Posterior vena cava (tissue), 2 donors: ENCODE data around the gene FBXO28. TPM values are rescaled to one million over a fixed set of nuclear protein-coding genes. Genes with fewer than 3 reads are reported as not detected.

Experiments
- DNase-seq: peaks from one replicate; pipeline ENCODE4 v3.0.0-alpha.2; 2020; ENCODE audit warnings: low spot score
- intact Hi-C, 2 donors: fragments of 100-400 bp; cut with DNase I; formaldehyde crosslinking; loops; one replicate each; pipeline versions ENCODE4 v1.14.1 to v1.14.2; 2022 to 2023
- total RNA-seq, 2 donors: library from RNA; stranded (reverse); fragmentation: NEBNext Ultra II Directional; extraction: Animal tissue kit (Norgen Biotek cat#: 25700); gene quantifications; one replicate each; pipeline ENCODE4 v1.2.1, GENCODE V29; 2021
- donor health status: DM: yes; HTN: yes; CAD: no.
- donor health status: DM: yes; HTN: yes; CAD: no.

Gene FBXO28
- total RNA-seq, 2 donors from 2014 or later: 26.5 to 28.1 TPM

DNA sequence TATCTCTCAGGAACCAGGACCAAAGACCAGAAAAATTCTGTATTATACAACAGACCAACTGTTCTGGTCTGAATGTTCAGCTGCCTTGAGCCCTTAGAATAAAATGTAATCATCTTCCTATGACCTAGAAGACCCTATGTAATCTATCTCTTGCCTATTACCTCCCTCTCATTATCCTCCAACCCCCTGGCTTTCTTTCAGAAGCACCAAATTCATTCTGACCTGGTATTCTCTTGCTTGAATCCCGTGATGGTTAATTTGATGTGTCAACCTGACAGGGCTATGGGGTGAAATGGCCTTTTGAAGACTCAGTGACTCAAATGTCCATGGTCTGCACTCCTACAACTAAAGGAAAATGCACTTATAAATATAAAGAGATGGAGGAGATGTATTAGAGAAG is 21.8 kb upstream of the FBXO28 start:
- intact Hi-C loops: no loop called here
- no peak for DNase-seq

DNA sequence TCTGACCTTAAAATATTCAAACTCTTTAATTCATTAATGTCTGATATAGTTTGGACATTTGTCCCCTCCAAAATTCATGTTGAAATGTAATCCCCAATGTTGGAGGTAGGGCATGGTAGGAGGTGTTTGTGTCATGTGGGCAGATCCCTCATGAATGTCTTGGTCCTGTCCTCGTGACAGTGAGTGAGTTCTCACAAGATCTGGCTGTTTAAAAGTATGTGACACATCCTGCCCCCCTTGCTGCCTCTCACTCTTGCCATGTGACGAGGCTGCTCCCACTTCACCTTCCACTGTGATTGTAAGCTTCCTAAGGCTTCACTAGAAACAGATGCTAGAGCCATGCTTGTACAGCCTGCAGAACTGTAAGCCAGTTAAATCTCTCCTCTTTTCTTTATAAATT is 21.3 kb upstream of the FBXO28 start:
- intact Hi-C loops: no loop called here

DNA sequence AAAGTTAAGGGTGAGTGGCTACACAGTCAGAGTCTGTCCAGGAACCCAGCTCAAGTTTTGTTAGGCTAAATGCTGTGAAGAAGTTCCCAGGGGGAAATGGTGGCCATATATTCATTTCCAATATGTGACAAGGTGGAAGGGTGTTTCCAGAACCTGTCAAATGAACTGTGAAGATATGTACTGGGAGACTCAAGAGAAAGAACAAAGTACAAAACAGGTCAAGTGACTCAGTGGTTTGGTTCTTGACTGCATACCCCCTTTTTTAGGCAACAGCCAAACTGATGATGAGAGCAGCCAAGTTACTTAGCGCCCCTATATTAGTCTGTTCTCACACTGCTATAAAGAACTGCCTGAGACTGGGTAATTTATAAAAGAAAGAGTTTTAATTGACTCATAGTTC is 18.6 kb upstream of the FBXO28 start:
- no peak for DNase-seq
- intact Hi-C loops: loop anchor here in 1 of 2 donors (2.0 kb wide), 1 partner anchor 41 kb away; no protein-coding TSS in a partner anchor

More for the DNA sequence above, 21.3 kb upstream of the FBXO28 start:
- no peak for DNase-seq

DNA sequence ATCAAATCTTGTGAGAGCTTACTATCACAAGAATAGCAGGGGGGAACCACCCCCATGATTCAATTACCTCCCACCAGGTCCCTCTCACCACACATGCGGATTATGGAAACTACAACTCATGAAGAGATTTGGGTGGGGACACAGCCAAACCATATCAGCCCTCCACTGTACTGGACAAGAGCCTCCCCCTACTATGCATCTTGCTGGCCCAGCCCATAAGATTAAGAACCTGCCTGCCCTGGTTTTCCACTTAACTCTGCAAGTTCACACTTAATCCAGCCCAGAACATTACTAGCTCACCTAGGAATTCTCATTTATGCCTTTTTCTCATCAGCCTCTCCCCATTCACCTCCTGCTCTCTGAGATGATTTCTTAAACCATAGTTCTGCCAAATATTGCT is 18.0 kb upstream of the FBXO28 start:
- intact Hi-C loops: loop anchor here in 1 of 2 donors (2.0 kb wide), 1 partner anchor 41 kb away; no protein-coding TSS in a partner anchor

DNA sequence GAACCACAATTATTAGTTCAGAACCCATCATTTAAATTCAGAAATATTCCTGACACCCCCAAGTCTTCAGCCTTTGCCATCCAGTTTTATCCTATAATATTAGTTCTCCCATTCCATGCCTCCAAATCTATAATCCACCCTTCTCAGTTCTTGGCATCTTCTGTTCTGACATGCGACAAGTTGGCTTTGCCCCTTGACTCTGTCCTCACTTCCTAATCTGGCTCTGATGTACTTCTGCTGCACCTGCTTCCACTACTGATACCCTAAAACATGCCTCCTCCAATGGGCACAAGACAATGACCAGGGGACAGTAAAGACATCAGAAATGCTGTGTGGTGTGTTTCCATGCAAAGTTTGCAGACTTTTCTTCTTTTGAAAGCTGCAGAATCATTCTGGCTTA is 17.1 kb upstream of the FBXO28 start:
- DNase-seq: no peak
- intact Hi-C loops: no loop called here

More for the DNA sequence above, 18.0 kb upstream of the FBXO28 start:
- no peak for DNase-seq

DNA sequence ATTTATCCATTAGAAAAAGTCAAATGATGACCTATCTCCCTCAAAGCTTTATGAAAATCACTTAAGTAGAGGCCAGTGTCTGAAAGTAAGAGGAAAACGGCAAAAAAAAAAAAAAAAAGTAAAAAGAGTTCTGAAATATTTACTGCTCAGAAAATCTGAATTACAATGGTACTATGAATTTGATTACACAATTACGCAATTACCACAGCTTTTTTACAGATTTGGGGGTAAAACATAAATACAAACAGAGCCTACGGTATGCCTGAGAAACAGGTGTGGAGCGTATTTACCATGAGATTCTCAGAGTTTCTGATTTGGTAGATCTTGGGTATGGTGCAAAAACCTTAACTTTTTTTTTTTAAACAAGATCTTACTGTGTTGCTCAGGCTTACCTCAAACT is 15.9 kb upstream of the FBXO28 start:
- intact Hi-C loops: no loop called here

DNA sequence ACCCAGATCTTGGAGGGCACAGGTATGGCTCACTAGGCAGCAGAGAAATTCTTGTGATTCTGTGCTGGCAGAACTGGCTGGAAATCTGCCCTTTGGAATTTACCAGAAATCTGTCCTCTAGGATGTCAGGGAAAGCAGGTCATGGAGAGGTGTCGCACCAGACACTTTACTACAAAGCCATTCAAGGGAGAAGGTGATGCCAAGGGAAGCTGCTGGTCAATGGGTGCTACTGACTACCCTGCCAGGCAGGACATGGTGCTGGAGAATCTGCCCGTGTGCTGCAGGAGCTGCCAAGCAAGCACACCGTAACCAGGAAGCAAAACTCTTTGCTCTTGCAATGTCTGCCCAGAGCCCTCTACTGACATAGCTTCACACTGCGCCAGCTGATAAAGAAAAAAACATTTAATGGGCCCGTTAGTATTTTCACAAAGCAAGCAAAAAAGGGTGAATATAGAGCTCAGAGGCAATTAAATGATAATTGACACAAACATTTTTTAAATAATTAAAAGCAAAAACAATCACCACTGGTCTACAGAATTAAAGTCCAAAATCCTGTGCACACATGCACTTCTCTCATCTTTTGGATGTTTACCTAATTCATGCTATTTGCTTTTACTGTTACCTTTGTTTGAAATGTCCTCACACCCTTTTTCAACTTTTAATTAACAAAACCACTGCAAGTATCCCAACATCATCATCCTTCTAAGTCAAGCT is 7.2 kb upstream of the FBXO28 start:
- no peak for DNase-seq
- intact Hi-C loops: no loop called here

More for the DNA sequence above, 15.9 kb upstream of the FBXO28 start:
- no peak for DNase-seq

DNA sequence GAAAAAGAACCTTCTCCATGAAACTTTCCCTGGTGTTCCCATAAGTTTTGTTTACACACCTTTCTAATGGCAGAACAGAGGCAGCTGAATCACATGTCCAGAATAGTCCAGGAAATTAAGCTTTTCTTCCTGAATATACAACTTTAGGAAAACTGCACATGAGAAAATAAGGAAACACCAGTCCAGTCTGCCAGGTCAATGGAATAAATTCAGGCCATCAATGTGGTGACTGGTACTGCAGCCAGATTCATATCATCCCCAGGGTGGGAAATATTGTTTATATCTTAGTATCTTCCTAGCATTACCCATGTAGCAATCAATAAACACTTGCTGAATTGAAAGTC is 6.7 kb upstream of the FBXO28 start:
- DNase-seq: no peak
- intact Hi-C loops: no loop called here

DNA sequence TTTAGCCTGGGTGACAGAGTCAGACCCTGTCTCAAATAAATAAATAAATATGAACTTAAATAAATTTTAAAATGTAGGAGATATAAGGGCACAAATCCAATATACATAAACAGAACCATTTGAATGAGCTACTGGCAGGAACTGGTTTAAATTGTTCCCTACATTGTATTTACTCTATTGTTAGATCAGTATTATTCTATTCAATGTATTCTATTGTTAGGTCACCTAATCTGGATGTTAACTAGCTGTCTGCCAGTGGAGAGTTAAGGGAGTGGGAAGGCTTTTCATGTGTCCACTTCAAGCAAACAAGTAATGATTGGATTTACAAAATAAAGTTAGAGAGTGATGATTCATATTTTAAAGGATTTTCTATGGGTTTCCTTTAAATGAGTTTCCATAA is 4.9 kb upstream of the FBXO28 start:
- intact Hi-C loops: no loop called here
- DNase-seq: no peak

DNA sequence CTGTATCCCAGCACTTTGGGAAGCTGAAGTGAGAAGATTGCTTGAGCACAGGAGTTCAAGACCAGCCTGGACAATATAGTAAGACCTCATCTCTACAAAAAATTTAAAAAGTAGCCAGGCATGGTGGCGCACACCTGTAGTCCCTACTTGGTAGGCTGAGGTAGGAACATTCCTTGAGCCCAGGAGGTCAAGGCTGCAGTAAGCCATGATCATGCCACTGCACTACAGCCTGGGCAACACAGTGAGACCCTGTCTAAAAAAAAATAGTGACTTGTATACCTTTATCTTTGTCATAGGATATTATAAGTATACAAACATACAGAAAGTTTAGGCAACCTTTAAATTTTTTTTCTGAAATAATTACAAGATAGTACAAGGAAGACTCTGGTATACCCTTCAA is 3.9 kb upstream of the FBXO28 start:
- intact Hi-C loops: no loop called here
- DNase-seq: no peak

DNA sequence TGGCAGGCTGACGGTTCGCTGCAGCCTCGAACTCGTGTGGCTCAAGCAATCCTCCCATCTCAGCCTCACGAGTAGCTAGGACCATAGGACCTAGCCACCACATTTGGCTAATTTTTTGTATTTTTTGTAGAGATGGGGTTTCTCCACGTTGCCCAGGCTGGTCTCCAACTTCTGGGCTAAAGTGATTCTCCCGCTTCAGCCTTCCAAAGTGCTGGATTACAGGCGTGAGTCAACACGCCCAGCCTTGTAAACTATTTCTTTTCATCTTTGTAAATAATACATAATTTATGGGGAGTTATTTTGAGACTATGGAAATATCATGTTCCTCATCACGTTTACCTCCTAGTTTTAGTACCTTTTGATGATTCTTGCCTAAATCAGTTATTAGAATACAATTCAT is 906 bp upstream of the FBXO28 start:
- DNase-seq: no peak

DNA sequence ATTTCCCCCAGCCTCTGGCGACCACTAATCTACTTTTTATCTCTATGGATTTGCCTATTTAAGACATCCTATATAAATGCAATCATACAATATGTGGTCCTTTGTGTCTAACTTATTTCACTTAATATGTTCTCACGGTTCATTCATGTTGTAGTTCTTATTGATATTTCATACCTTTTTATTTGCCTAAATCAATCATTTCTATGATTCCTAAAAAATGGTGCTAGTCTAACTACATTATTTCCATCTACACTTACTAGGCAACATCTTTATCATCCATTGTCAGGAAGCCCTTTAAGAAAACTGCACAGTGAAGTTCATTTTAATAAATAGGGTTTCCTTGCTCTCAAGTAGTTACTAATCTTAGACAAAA is 380 bp upstream of the FBXO28 start:
- DNase-seq: no peak
- intact Hi-C loops: no loop called here

More for the DNA sequence above, 906 bp upstream of the FBXO28 start:
- intact Hi-C loops: no loop called here

DNA sequence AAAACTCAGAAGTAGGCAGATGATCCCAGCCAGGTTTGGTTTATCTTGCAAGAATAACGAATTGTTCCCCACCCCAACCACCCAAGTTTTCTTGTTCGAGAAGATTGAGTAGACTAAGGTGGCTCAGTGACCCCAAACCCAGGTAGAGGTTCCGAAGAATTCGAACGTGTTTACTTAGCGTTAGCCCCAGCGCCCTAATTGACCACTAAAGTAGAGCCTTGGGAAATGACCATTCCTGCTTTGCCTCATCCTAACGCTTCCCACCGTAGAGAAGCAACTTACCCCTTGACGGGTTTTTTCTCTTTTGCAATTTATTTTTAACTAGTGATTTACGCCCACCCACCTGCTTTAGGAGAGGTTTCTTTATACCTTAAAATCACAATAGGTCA is 870 bp downstream of the FBXO28 start:
- intact Hi-C loops: loop anchor here in 1 of 2 donors (5.0 kb wide), 1 partner anchor 218 kb away; the partner anchor contains the start of gene NVL
- DNase-seq: no peak

DNA sequence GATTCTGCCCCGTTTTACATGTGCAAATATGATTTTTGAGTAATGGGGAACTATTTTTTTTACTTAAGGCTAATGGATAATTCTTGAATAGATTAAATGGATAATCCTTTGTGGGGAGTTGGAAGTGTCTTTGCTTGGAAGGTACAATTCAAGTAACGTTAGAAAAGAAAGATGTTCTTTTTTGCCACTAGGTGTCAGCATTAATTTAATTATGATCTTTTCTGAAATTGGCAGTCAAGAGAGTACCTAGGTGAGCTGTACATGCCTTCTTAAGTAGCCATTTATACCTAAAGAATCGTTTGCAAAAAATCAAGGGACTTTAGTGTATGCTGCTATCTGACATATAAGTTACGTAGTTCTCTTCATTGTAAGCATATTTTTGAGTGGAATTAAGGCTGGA is 2.2 kb downstream of the FBXO28 start:
- no peak for DNase-seq
- intact Hi-C loops: loop anchor here in 1 of 2 donors (5.0 kb wide), 1 partner anchor 216 kb away; the partner anchor contains the start of gene NVL

DNA sequence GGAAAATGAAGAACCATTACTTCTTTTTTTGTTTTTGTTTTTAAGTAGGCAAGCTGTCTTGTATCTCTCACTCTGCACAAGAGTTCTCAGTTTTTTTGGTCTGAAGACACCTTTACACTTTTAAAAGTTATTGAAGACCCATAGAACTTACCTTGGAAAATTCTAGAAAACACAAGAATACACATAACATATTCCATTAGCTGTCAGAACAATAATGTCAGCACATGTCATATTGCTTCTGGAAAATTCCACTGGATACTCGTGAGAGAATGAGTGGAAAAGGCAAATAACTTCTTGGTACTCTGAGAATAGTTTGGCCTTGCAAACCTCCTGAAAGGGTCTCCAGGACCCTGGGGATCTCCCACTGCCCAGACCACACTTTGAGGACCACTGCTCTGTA is 4.8 kb downstream of the FBXO28 start:
- DNase-seq: no peak
- intact Hi-C loops: loop anchor here in 1 of 2 donors (5.0 kb wide), 1 partner anchor 214 kb away; the partner anchor contains the start of gene NVL

DNA sequence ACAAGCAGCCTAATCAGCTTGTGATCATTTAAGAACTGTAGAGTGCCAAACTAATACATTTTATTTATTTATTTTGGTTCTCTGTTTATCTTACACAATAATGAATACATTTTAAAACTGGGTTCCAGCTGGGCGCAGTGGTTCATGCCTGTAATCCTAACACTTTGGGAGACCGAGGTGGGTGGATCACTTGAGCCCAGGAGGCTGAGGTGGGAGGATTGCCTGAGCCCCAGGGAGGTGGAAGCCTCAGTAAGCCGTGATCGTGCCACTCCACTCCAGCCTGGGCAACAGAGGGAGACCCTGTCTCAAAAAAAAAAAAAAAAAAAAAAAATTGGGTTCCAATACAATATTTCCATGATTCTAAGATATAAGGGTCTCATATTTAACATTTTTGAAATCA is 9.2 kb downstream of the FBXO28 start:
- intact Hi-C loops: no loop called here
- no peak for DNase-seq

DNA sequence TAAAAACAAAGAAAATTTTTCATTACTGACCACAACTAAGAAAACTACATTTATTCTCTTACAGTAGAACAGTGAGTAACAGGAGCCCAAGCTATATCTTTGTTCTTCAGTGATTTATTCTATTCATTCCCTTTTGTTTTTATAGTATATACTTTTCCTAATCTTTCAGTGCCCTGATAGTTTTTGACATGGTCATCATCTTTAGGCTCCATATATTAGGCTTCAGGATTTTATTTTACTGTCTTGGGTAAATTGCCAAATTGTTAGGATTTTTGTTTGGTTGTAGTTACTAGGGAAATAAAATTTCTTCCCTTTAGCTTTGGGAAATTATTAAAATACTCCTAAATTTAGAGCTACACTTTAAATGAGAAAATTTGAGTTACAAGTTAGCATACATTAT is 10.3 kb downstream of the FBXO28 start:
- intact Hi-C loops: no loop called here
- no peak for DNase-seq

DNA sequence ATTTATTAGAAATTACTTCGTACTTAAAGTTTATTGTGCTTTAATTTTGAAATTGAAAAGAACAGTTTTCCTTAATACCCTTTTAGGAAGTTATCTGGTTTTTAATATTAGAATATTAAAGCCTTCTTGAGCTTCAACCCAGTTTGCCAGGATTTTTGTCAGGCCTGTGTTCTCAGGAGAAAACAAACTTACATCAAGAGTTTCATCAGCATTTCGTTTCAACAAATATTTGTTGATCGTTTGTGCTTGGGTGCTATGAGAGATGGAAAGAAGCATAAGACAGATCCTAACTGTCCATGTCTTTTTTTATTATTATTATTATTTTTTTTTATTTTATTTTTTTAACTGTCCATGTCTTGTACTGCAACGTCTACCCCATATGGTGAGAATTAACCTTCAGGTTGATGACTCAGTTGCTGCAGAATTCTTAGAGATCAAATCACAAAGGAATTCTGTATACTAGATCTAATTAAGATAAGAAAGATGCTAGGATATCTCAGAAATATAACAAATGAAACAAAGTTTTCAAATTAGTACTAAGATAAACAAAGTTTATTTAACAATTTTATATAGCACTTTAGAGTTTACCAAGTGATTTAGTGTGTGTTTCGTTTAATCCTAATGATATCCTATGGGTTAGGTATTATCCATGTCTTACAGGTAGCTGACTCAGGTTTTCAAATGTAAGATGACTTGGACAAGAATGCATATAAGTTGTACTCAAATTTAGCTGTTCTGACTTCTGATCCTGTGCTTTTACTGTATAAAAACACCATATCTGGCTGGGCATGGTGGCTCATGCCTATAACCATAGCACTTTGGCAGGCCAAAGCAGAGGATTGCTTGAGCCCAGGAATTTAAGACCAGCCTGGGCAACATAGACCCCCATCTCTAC is 14.3 kb downstream of the FBXO28 start:
- intact Hi-C loops: no loop called here
- DNase-seq: no peak

DNA sequence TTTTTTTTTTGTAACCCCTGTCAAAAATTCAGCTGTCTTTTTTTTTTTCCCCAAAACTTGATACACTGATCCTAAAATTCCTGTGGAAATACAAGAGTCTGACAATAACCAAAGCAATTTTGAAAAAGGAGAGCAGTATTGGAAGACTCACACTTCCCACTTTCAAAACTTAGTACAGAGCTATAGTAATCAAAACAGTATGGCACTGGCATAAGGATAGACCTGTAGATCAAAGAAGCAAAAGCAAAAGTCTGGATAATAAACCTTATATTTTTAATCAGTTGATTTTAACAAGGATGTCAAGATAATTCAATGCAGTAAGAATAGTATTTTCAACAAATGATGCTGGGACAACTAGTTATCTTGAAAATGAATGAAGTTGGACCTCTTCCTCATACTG is 17.3 kb downstream of the FBXO28 start:
- no peak for DNase-seq
- intact Hi-C loops: no loop called here

DNA sequence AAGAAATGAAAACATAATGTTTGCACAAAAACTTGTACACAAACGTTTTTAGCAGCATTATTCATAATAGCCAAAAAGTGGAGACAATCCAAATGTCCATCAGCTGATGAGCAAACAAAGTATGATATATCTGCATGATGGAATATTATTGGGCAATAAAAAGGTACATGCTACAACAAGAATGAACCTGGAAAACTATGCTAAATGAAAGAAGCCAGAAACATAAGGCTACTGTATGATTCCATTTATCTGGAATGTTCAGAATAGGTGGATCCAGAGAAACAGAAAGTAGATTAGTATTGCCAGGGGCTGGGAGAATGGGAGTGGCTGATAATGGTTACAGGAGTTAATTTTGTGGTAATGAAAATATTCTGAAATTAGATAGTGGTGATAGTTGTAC is 19.0 kb downstream of the FBXO28 start:
- DNase-seq: no peak
- intact Hi-C loops: no loop called here
